GM18867 (cell line): ENCODE measurements around the gene PCCA.

ENCODE experiments used
- ATAC-seq: cut with Tn5 transposase; IDR thresholded peaks from one replicate; pipeline ENCODE4 v1.9.1; 2021; ENCODE audit warnings: mild to moderate bottlenecking, moderate library complexity; ENCODE audit not compliant: unreplicated experiment

Gene PCCA

GRCh38 chr13:100534911-100535310 is 446.0 kb downstream of the PCCA start:
- no peak for ATAC-seq

GRCh38 chr13:100535426-100536135 is 446.7 kb downstream of the PCCA start:
- no peak for ATAC-seq

- no peak for ATAC-seq
Measured at GRCh38 chr13:100536643-100537180, 447.8 kb downstream of the PCCA start.

GRCh38 chr13:100537486-100537885 is 448.6 kb downstream of the PCCA start:
- ATAC-seq: no peak

GRCh38 chr13:100537951-100538462 is 449.1 kb downstream of the PCCA start:
- no peak for ATAC-seq

- ATAC-seq: no peak
Measured at GRCh38 chr13:100540621-100541020, 451.7 kb downstream of the PCCA start.

- ATAC-seq: no peak
Measured at GRCh38 chr13:100541897-100542825, 453.3 kb downstream of the PCCA start.

- peak; percentile 97 for ATAC-seq
Measured at GRCh38 chr13:100542826-100543156, 453.9 kb downstream of the PCCA start.

GRCh38 chr13:100543872-100544602 is 455.1 kb downstream of the PCCA start:
- no peak for ATAC-seq

GRCh38 chr13:100544866-100545683 is 456.2 kb downstream of the PCCA start:
- ATAC-seq: no peak

GRCh38 chr13:100545684-100546061 is 456.8 kb downstream of the PCCA start:
- no peak for ATAC-seq

GRCh38 chr13:100546713-100547405 is 458.0 kb downstream of the PCCA start:
- ATAC-seq: no peak

- no peak for ATAC-seq
Measured at GRCh38 chr13:100547791-100548201, 458.9 kb downstream of the PCCA start.

GRCh38 chr13:100549316-100549715 is 460.4 kb downstream of the PCCA start:
- no peak for ATAC-seq

- ATAC-seq: no peak
Measured at GRCh38 chr13:100552755-100553154, 463.9 kb downstream of the PCCA start.

GRCh38 chr13:100559886-100560285 is 471.0 kb downstream of the PCCA start:
- no peak for ATAC-seq

- ATAC-seq: no peak
Measured at GRCh38 chr13:100560498-100561157, 471.7 kb downstream of the PCCA start.

GRCh38 chr13:100561158-100561499 is 472.2 kb downstream of the PCCA start:
- no peak for ATAC-seq

GRCh38 chr13:100561599-100562204 is 472.8 kb downstream of the PCCA start:
- no peak for ATAC-seq
